H9 (cell line): ENCODE results near the gene LAMA5. TPM values are rescaled to one million over a fixed set of nuclear protein-coding genes. Genes with fewer than 3 reads are reported as not detected.

ENCODE experiments used
- DNase-seq: peaks from one replicate; pipeline ENCODE4 v3.0.0-alpha.2; 2017
- H2AFZ ChIP-seq: one replicate; pipeline ENCODE4 v1.6.1; 2013; ENCODE audit warnings: mild to moderate bottlenecking, low read length, control low read depth, moderate library complexity
- H2AK5ac ChIP-seq: 2 replicates; pipeline ENCODE4 v1.6.1; 2013; ENCODE audit warnings: low read length, control low read depth, mixed read lengths; ENCODE audit not compliant: insufficient read length
- H2BK120ac ChIP-seq: one replicate; pipeline ENCODE4 v1.6.1; 2013; ENCODE audit warnings: low read depth, mild to moderate bottlenecking, low read length, control low read depth, inconsistent platforms; ENCODE audit not compliant: poor library complexity, severe bottlenecking
- H2BK12ac ChIP-seq: 2 replicates; pipeline ENCODE4 v1.6.1; 2013; ENCODE audit warnings: low read length, control low read depth, mixed read lengths, low read depth; ENCODE audit not compliant: insufficient read length
- H2BK15ac ChIP-seq: 2 replicates; pipeline ENCODE4 v1.6.1; 2013; ENCODE audit warnings: low read depth, low read length, control low read depth
- H2BK20ac ChIP-seq: one replicate; pipeline ENCODE4 v1.6.1; 2013; ENCODE audit warnings: low read depth, mild to moderate bottlenecking, low read length, control low read depth, inconsistent platforms; ENCODE audit not compliant: poor library complexity, severe bottlenecking
- H2BK5ac ChIP-seq: 2 replicates; pipeline ENCODE4 v1.6.1; 2013; ENCODE audit warnings: low read length, control low read depth, mixed read lengths; ENCODE audit not compliant: insufficient read length
- H3K14ac ChIP-seq: 2 replicates; pipeline ENCODE4 v1.6.1; 2013; ENCODE audit warnings: low read length, control low read depth; ENCODE audit not compliant: insufficient read depth
- H3K18ac ChIP-seq: 2 replicates; pipeline ENCODE4 v1.6.1; 2013; ENCODE audit warnings: low read depth, mild to moderate bottlenecking, mixed read lengths, low read length, control low read depth; ENCODE audit not compliant: insufficient read length
- H3K23ac ChIP-seq: 2 replicates; pipeline ENCODE4 v1.6.1; 2013; ENCODE audit warnings: low read length, control low read depth, mixed read lengths, low read depth; ENCODE audit not compliant: insufficient read length
- H3K23me2 ChIP-seq: 2 replicates; pipeline ENCODE4 v1.6.1; 2013; ENCODE audit warnings: low read depth, mild to moderate bottlenecking, mixed read lengths, low read length, control low read depth; ENCODE audit not compliant: insufficient read length, poor library complexity, severe bottlenecking
- H3K27ac ChIP-seq: 2 replicates; pipeline ENCODE4 v1.5.1; 2013; ENCODE audit warnings: low read length, control low read depth, mixed read lengths, low read depth; ENCODE audit not compliant: insufficient read length
- H3K27me3 ChIP-seq: 2 replicates; pipeline ENCODE4 v1.6.1; 2013; ENCODE audit warnings: low read length, control low read depth, inconsistent platforms; ENCODE audit not compliant: insufficient read depth
- H3K4ac ChIP-seq: 2 replicates; pipeline ENCODE4 v1.6.1; 2013; ENCODE audit warnings: low read depth, mild to moderate bottlenecking, control low read depth, inconsistent platforms, low read length, moderate library complexity
- H3K4me1 ChIP-seq: 2 replicates; pipeline ENCODE4 v1.6.1; 2013; ENCODE audit warnings: low read length, control low read depth, inconsistent platforms; ENCODE audit not compliant: insufficient read depth
- H3K4me2 ChIP-seq: 2 replicates; pipeline ENCODE4 v1.6.1; 2013; ENCODE audit warnings: low read length, control low read depth, mixed read lengths; ENCODE audit not compliant: insufficient read length, insufficient read depth
- H3K56ac ChIP-seq: 2 replicates; pipeline ENCODE4 v1.6.1; 2013; ENCODE audit warnings: low read depth, mild to moderate bottlenecking, mixed read lengths, low read length, control low read depth; ENCODE audit not compliant: insufficient read length
- H3K79me1 ChIP-seq: 2 replicates; pipeline ENCODE4 v1.6.1; 2013; ENCODE audit warnings: low read depth, mild to moderate bottlenecking, moderate library complexity, low read length, control low read depth, inconsistent platforms; ENCODE audit not compliant: insufficient read depth, poor library complexity, severe bottlenecking
- H3K79me2 ChIP-seq: 2 replicates; pipeline ENCODE4 v1.6.1; 2013; ENCODE audit warnings: low read length, control low read depth, inconsistent platforms; ENCODE audit not compliant: insufficient read depth
- H3K9ac ChIP-seq: 2 replicates; pipeline ENCODE4 v1.6.1; 2013; ENCODE audit warnings: low read length, control low read depth, mixed read lengths; ENCODE audit not compliant: insufficient read length; ENCODE audit errors: extremely low read depth
- H3K9me3 ChIP-seq: one replicate; pipeline ENCODE4 v1.6.1; 2013; ENCODE audit warnings: low read depth, low read length, inconsistent platforms; ENCODE audit not compliant: control insufficient read depth
- H3T11ph ChIP-seq: one replicate; pipeline ENCODE4 v1.6.1; 2013; ENCODE audit warnings: mild to moderate bottlenecking, low read length, control low read depth, inconsistent platforms
- H4K20me1 ChIP-seq: one replicate; pipeline ENCODE4 v1.6.1; 2013; ENCODE audit not compliant: control insufficient read depth, insufficient read length, insufficient read depth
- H4K5ac ChIP-seq: 2 replicates; pipeline ENCODE4 v1.6.1; 2013; ENCODE audit warnings: low read depth, mild to moderate bottlenecking, mixed read lengths, low read length, control low read depth; ENCODE audit not compliant: insufficient read length
- H4K8ac ChIP-seq: replicated peaks from 2 replicates; pipeline ENCODE4 v1.6.1; 2013; ENCODE audit warnings: low read length, control low read depth, mixed read lengths, low read depth; ENCODE audit not compliant: insufficient read length
- H4K91ac ChIP-seq: 2 replicates; pipeline ENCODE4 v1.6.1; 2013; ENCODE audit warnings: low read depth, mild to moderate bottlenecking, moderate library complexity, mixed read lengths, low read length, control low read depth; ENCODE audit not compliant: insufficient read length
- H3K27ac Mint-ChIP-seq, 3 experiments: 2 replicates in 2 of 3; 3 replicates in 1 of 3; pipeline ENCODE4 v1.8.0; 2020 to 2021; ENCODE audit warnings: mixed read lengths in 3 of 3, mild to moderate bottlenecking in 1 of 3, moderate library complexity in 1 of 3
- H3K27me3 Mint-ChIP-seq: 2 replicates; pipeline ENCODE4 v1.8.0; 2021; ENCODE audit warnings: low read depth, mild to moderate bottlenecking, moderate library complexity, mixed read lengths
- H3K36me3 Mint-ChIP-seq, 3 experiments: 2 replicates in 2 of 3; 3 replicates in 1 of 3; pipeline ENCODE4 v1.8.0; 2020 to 2021; ENCODE audit warnings: low read depth in 3 of 3, mixed read lengths in 3 of 3; ENCODE audit not compliant: insufficient read depth in 1 of 3
- H3K4me1 Mint-ChIP-seq, 2 experiments: 2 replicates each; pipeline ENCODE4 v1.8.0; 2020; ENCODE audit warnings: mixed read lengths in 2 of 2
- H3K4me3 Mint-ChIP-seq, 2 experiments: 2 replicates in 1 of 2; 3 replicates in 1 of 2; pipeline ENCODE4 v1.8.0; 2020 to 2021; ENCODE audit warnings: mild to moderate bottlenecking in 2 of 2, mixed read lengths in 2 of 2, moderate library complexity in 1 of 2
- H3K9me3 Mint-ChIP-seq, 2 experiments: 2 replicates in 1 of 2; 3 replicates in 1 of 2; pipeline ENCODE4 v1.8.0; 2020; ENCODE audit warnings: mild to moderate bottlenecking in 2 of 2, mixed read lengths in 2 of 2, moderate library complexity in 1 of 2
- WGBS: extraction: QIAGEN DNeasy Blood & Tissue Kit; methylation state at CpG from one replicate; pipeline ENCODE4 v1.1.7; 2013; ENCODE audit warnings: missing lambda C conversion rate, low lambda C conversion rate, mixed read lengths; ENCODE audit not compliant: insufficient read length; ENCODE audit errors: extremely low coverage; 5-methylcytosine and 5-hydroxymethylcytosine counted together
- total RNA-seq: library from RNA; stranded (reverse); gene quantifications from 2 replicates; pipeline ENCODE4 v1.2.1, GENCODE V29; 2021
- TF ChIP-seq, protein P1 (sequence below): fragments of 200-600 bp; sonication (generic); conservative IDR thresholded peaks from 3 replicates; pipeline ENCODE4 v1.8.0; 2021; ENCODE audit warnings: antibody characterized with exemption, mild to moderate bottlenecking

The LAMA5 gene
- total RNA-seq, 1 experiment from 2014 or later: 200 TPM

DNA sequence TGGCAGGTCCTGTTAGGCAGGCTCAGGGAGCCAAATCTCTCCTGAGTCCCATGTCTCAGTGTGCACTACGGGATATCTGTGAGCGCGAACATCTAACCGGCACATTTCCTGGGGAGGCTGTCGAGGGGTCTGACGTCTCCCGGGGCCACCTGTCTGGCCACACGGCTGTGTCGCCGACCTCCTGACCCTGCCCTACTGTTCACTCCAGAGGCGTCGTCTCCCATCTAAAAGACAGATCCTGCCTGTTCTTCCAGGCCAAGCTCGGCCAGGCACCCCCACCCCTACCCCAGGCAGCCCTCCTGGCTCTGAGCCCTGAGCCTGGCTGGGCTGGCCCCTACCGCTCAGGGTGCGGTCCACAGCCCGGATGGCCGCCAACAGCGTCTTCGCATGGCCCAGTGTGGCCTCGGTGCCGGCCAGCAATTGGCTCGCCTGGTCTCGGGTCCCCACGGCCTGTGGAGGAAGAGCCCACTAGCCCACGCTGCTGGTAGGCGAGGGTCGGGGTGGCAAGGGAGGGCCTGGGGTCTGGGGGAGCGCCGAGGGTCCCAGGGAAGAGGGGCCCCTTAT, 47.7 kb downstream of the LAMA5 start:
- Mint-ChIP-seq H3K9me3 (peaks cover 3 to 23% of the 10 kb centered on the region in 2 experiments; a peak in 4 of 5 replicates), H3K36me3 (peaks cover 32 to 81% (median 64%) of the 10 kb centered on the region in 3 experiments)
- WGBS: no CpG with 5 or more reads among the region's 29 CpGs

More for the DNA sequence above, 47.7 kb downstream of the LAMA5 start:
- Histone ChIP-seq H2BK120ac (no peak overlapping the region), H3K18ac (no peak overlapping the region), H4K20me1 (no peaks in the 10 kb centered on the region), H4K8ac (no peak overlapping the region), H3K9ac (no peak overlapping the region), H3K79me1 (no peaks in the 10 kb centered on the region), H3K56ac (no peak overlapping the region), H3K27ac (no peak overlapping the region), H3K4me1 (no peaks in the 10 kb centered on the region), H2AK5ac (no peak overlapping the region), H2BK15ac (no peak overlapping the region), H2BK12ac (no peak overlapping the region), H2BK20ac (no peak overlapping the region), H3T11ph (no peak overlapping the region), H3K23ac (no peak overlapping the region), H2BK5ac (no peak overlapping the region), H3K79me2 (no peaks in the 10 kb centered on the region), H3K14ac (no peak overlapping the region; the same call in 1 of the 2 replicates), H3K23me2 (no peaks in the 10 kb centered on the region), H3K4me2 (no peak overlapping the region), H3K27me3 (no peaks in the 10 kb centered on the region), H2AFZ (no peak overlapping the region), H4K5ac (no peak overlapping the region), H3K4ac (no peak overlapping the region), H3K9me3 (no peaks in the 10 kb centered on the region), H4K91ac (no peak overlapping the region)
- peaks cover 0 to 2% of the 10 kb centered on the region in 2 experiments; a peak in 1 of 4 replicates for H3K4me1 Mint-ChIP-seq
- no peak overlapping the region; a peak in 1 of 5 replicates for H3K4me3 Mint-ChIP-seq
- DNase-seq: no peak
- peak overlapping the region in 1 of 3 experiments; percentile 40; a peak in 1 of 7 replicates for H3K27ac Mint-ChIP-seq
- H3K27me3 Mint-ChIP-seq: no peaks in the 10 kb centered on the region
- TF ChIP-seq, protein P1, sequence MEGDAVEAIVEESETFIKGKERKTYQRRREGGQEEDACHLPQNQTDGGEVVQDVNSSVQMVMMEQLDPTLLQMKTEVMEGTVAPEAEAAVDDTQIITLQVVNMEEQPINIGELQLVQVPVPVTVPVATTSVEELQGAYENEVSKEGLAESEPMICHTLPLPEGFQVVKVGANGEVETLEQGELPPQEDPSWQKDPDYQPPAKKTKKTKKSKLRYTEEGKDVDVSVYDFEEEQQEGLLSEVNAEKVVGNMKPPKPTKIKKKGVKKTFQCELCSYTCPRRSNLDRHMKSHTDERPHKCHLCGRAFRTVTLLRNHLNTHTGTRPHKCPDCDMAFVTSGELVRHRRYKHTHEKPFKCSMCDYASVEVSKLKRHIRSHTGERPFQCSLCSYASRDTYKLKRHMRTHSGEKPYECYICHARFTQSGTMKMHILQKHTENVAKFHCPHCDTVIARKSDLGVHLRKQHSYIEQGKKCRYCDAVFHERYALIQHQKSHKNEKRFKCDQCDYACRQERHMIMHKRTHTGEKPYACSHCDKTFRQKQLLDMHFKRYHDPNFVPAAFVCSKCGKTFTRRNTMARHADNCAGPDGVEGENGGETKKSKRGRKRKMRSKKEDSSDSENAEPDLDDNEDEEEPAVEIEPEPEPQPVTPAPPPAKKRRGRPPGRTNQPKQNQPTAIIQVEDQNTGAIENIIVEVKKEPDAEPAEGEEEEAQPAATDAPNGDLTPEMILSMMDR: no peak
